GM10266 (cell line): ENCODE data around the gene IL3.

Experiments
- DNase-seq: peaks from one replicate; pipeline ENCODE4 v3.0.0; 2012; ENCODE audit errors: extremely low spot score
- CTCF ChIP-seq: IDR thresholded peaks from 2 replicates; pipeline ENCODE4 v1.5.1; 2012; ENCODE audit warnings: mild to moderate bottlenecking, low read depth; ENCODE audit not compliant: control insufficient read depth, insufficient read depth; ENCODE audit errors: missing control alignments

The IL3 gene

GRCh38 chr5:132044207-132044606, 16.2 kb upstream of the IL3 start:
- TF ChIP-seq CTCF, result no peak
- DNase-seq, result no peak

- no peak for DNase-seq
Measured at GRCh38 chr5:132046880-132047299, 13.6 kb upstream of the IL3 start.

GRCh38 chr5:132049093-132049492, 11.4 kb upstream of the IL3 start:
- no peak for TF ChIP-seq CTCF

More at GRCh38 chr5:132046880-132047299, 13.6 kb upstream of the IL3 start:
- no peak for TF ChIP-seq CTCF

GRCh38 chr5:132049559-132049958, 10.9 kb upstream of the IL3 start:
- no peak for TF ChIP-seq CTCF
- DNase-seq, result no peak

More at GRCh38 chr5:132049093-132049492, 11.4 kb upstream of the IL3 start:
- DNase-seq, result no peak

- no peak for TF ChIP-seq CTCF
- no peak for DNase-seq
Measured at GRCh38 chr5:132050136-132050535, 10.3 kb upstream of the IL3 start.

- DNase-seq, result no peak
- TF ChIP-seq CTCF, result no peak
Measured at GRCh38 chr5:132050661-132051552, 9.5 kb upstream of the IL3 start.

GRCh38 chr5:132052520-132052919, 7.9 kb upstream of the IL3 start:
- TF ChIP-seq CTCF, result no peak
- no peak for DNase-seq
